Stimulated activated CD4-positive, alpha-beta T cell treated with anti-CD3 and anti-CD28 coated beads, Interleukin-4, amount 100 ng/mL, for 4 hours (primary cell): ENCODE measurements around the gene OR2D2.
"Not testable (repeated sequence)": the region's sequence is repeated elsewhere in the genome, so short reads cannot be mapped to it uniquely, and the experiment has no call there.

ENCODE experiments used
- DNase-seq, 2 experiments: peaks; one replicate each; pipeline ENCODE4 v3.0.0-alpha.2; 2020

OR2D2 gene

GRCh38 chr11:6876914-6877313 lies 15.4 kb downstream of the OR2D2 start:
- DNase-seq: no peak

- no peak for DNase-seq
Measured at GRCh38 chr11:6876325-6876724, 16.0 kb downstream of the OR2D2 start, which contains the start of gene OR10A4. OR10A4 (plus strand) TSS chr11:6876625; CDS start chr11:6876648, 23 bp downstream.

GRCh38 chr11:6875761-6876160 lies 16.5 kb downstream of the OR2D2 start:
- DNase-seq: no peak

- no peak for DNase-seq
Measured at GRCh38 chr11:6871278-6871677, 21.0 kb downstream of the OR2D2 start.

GRCh38 chr11:6864438-6864837 lies 27.9 kb downstream of the OR2D2 start:
- no peak for DNase-seq

- no peak for DNase-seq
Measured at GRCh38 chr11:6862961-6863360, 29.3 kb downstream of the OR2D2 start, which contains the start of gene OR10A2. OR10A2 (plus strand) TSS chr11:6863057; CDS start chr11:6869755, 6,698 bp downstream.

GRCh38 chr11:6856871-6857270 lies 35.4 kb downstream of the OR2D2 start:
- DNase-seq: no peak

GRCh38 chr11:6855971-6856541 lies 36.2 kb downstream of the OR2D2 start:
- no peak for DNase-seq

- DNase-seq: not testable (repeated sequence)
Measured at GRCh38 chr11:6854801-6855200, 37.5 kb downstream of the OR2D2 start.

- no peak for DNase-seq
Measured at GRCh38 chr11:6850526-6850925, 41.8 kb downstream of the OR2D2 start.

- no peak for DNase-seq
Measured at GRCh38 chr11:6845383-6845782, 46.9 kb downstream of the OR2D2 start, which contains the start of gene OR10A5. OR10A5 (plus strand) TSS chr11:6845683; CDS start chr11:6845683, 0 bp downstream.

- DNase-seq: no peak
Measured at GRCh38 chr11:6844356-6844755, 47.9 kb downstream of the OR2D2 start.

GRCh38 chr11:6843670-6844069 lies 48.6 kb downstream of the OR2D2 start:
- no peak for DNase-seq

GRCh38 chr11:6841694-6842093 lies 50.6 kb downstream of the OR2D2 start:
- no peak for DNase-seq
